Measurements from ENCODE around the gene NKAIN1. TPM values are rescaled to one million over a fixed set of nuclear protein-coding genes. Genes with fewer than 3 reads are reported as not detected.

NKAIN1 gene
- polyA plus RNA-seq, 1 donor: 2.7 TPM

DNA sequence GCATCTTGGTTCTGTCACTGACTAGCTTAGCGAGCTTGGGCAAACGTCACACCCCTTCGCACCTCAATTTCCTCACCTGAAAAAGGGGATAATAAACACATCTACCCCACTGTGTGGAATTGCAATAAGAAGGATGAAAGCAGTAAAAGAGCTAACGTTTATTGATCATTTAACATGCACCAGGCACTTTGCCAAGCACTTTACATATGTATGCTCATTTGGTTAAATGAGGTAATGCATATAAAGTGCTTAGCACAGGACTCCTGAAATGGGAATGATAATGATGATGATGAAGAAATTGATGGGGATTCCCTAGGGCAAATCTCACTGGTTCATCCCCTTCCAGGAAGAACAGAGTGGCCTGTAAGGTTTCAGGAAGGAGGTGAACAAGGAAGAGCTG is 4.8 kb downstream of the NKAIN1 start:
- Histone ChIP-seq H3K9me3 (ENCODE audit: control insufficient read depth, low read depth, low read length) (no peaks in the 10 kb centered on the region), H3K27me3 (ENCODE audit: control insufficient read depth, insufficient read depth, low read length) (peaks cover 29% of the 10 kb centered on the region), H3K4me1 (ENCODE audit: control insufficient read depth, insufficient read depth, low read length) (peaks cover 2% of the 10 kb centered on the region), H3K27ac (ENCODE audit: low read length) (no peak overlapping the region), H3K4me3 (ENCODE audit: low read length) (no peak overlapping the region), H3K36me3 (ENCODE audit: control insufficient read depth, insufficient read depth, low read length) (no peaks in the 10 kb centered on the region)
- WGBS (ENCODE audit: insufficient coverage, low lambda C conversion rate): 100% methylated on average over 2 of the region's 4 CpGs
- DNase-seq: no peak

DNA sequence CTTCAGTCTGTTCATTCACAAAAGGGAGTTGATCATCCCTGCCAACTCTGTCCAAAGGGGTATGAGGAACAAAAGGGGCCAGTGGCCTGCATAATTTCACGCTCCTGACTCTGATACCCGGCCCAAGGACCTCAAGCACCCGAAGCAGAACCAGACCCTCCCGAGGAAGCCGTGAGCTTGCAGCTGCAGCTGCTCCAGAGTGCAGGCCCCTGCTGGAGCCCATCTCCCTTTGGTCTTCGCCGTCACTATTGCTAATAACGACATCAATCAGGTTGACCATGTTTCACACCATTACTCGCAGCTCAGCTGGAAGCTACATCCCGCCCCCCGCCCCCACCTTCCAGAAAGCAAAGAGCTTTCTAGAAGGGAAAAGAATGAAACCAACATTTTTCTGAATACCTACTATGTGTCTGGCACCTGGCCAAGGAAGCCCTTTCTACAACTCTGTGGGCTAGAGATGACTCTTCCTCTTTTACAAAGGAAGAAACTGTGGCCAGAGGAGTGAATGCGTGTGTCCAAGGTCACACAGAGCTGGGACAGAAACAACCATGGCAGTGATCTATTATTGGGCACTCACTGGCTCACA is 5.5 kb downstream of the NKAIN1 start:
- DNase-seq: no peak

DNA sequence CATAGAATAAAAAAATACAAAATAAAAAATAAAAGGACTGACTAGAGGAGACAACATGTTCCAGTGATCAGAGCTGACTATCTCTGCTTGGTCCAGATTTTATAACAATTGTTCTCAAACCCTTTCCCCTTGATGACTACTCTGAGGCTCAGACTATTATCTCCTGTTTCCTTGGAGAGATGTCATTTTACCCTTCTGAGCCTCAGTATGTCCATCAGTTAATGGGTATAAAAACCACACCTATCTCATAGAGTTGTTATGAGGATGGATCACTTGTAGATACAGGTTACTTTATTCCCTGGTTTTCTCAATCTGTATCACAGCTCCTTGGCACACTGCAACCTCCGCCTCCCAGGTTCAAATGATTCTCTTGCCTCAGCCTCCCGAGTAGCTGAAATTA is 7.0 kb downstream of the NKAIN1 start:
- no peak for DNase-seq
- no peak overlapping the region for H3K4me3 ChIP-seq (ENCODE audit: low read length)
- no peaks in the 10 kb centered on the region for H3K9me3 ChIP-seq (ENCODE audit: control insufficient read depth, low read depth, low read length)
- WGBS (ENCODE audit: insufficient coverage, low lambda C conversion rate): 92% methylated on average over 2 of the region's 2 CpGs
- H3K27me3 ChIP-seq (ENCODE audit: control insufficient read depth, insufficient read depth, low read length): peaks cover 14% of the 10 kb centered on the region
- no peaks in the 10 kb centered on the region for H3K4me1 ChIP-seq (ENCODE audit: control insufficient read depth, insufficient read depth, low read length)
- no peak overlapping the region for H3K27ac ChIP-seq (ENCODE audit: low read length)
- no peaks in the 10 kb centered on the region for H3K36me3 ChIP-seq (ENCODE audit: control insufficient read depth, insufficient read depth, low read length)

More for the DNA sequence above, 5.5 kb downstream of the NKAIN1 start:
- Histone ChIP-seq H3K36me3 (ENCODE audit: control insufficient read depth, insufficient read depth, low read length) (no peaks in the 10 kb centered on the region), H3K27ac (ENCODE audit: low read length) (no peak overlapping the region), H3K4me3 (ENCODE audit: low read length) (no peak overlapping the region), H3K27me3 (ENCODE audit: control insufficient read depth, insufficient read depth, low read length) (peaks cover 28% of the 10 kb centered on the region), H3K4me1 (ENCODE audit: control insufficient read depth, insufficient read depth, low read length) (peaks cover 2% of the 10 kb centered on the region), H3K9me3 (ENCODE audit: control insufficient read depth, low read depth, low read length) (no peaks in the 10 kb centered on the region)
- no CpG with 5 or more reads among the region's 12 CpGs for WGBS (ENCODE audit: insufficient coverage, low lambda C conversion rate)

DNA sequence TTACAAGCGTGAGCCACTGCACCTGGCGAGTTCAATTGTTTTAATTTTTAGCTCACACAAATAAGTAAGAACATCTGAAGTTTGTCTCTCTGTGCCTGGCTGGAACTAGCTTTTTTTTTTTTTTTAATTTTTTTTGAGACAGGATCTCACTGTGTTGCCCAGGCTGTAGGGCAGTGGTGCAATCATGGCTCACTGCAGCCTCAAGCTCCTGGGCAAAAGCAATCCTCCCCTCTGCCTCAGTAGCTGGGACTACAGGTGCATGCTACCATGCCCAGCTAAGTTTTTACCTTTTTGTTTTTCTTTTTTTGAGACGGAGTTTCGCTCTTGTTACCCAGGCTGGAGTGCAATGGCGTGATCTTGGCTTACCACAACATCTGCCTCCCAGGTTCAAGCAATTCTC is 7.9 kb downstream of the NKAIN1 start:
- no peaks in the 10 kb centered on the region for H3K9me3 ChIP-seq (ENCODE audit: control insufficient read depth, low read depth, low read length)
- whole genome bisulfite sequencing (ENCODE audit: insufficient coverage, low lambda C conversion rate): no CpG with 5 or more reads among the region's 5 CpGs

DNA sequence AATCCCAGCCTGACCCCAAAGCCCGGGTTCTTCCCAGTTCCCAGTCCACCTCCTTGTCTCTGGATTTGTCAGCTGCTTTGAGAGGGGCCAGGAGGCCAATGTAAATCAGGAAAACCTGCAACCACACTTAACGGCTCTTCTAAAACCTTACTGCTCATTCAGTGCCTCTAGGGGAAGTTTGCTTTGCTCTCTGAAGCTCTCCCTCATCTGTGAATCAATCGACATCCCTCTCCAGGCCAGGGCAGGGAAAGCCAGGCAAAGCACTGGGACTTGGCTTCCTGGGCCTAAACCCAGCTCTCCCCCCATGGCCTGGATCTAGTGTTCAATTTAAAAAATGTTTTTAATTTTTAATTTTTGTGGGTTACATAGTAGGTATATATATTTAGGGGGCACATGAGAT is 9.3 kb downstream of the NKAIN1 start:
- H3K9me3 ChIP-seq (ENCODE audit: control insufficient read depth, low read depth, low read length): no peaks in the 10 kb centered on the region
- no peaks in the 10 kb centered on the region for H3K27me3 ChIP-seq (ENCODE audit: control insufficient read depth, insufficient read depth, low read length)
- no peak for DNase-seq
- no peaks in the 10 kb centered on the region for H3K4me1 ChIP-seq (ENCODE audit: control insufficient read depth, insufficient read depth, low read length)
- no CpG with 5 or more reads among the region's 3 CpGs for WGBS (ENCODE audit: insufficient coverage, low lambda C conversion rate)
- no peaks in the 10 kb centered on the region for H3K36me3 ChIP-seq (ENCODE audit: control insufficient read depth, insufficient read depth, low read length)
- H3K4me3 ChIP-seq (ENCODE audit: low read length): no peak overlapping the region
- no peak overlapping the region for H3K27ac ChIP-seq (ENCODE audit: low read length)

More for the DNA sequence above, 7.9 kb downstream of the NKAIN1 start:
- Histone ChIP-seq H3K27me3 (ENCODE audit: control insufficient read depth, insufficient read depth, low read length) (peaks cover 7% of the 10 kb centered on the region), H3K4me3 (ENCODE audit: low read length) (no peak overlapping the region), H3K4me1 (ENCODE audit: control insufficient read depth, insufficient read depth, low read length) (no peaks in the 10 kb centered on the region), H3K27ac (ENCODE audit: low read length) (no peak overlapping the region), H3K36me3 (ENCODE audit: control insufficient read depth, insufficient read depth, low read length) (no peaks in the 10 kb centered on the region)
- no peak for DNase-seq

DNA sequence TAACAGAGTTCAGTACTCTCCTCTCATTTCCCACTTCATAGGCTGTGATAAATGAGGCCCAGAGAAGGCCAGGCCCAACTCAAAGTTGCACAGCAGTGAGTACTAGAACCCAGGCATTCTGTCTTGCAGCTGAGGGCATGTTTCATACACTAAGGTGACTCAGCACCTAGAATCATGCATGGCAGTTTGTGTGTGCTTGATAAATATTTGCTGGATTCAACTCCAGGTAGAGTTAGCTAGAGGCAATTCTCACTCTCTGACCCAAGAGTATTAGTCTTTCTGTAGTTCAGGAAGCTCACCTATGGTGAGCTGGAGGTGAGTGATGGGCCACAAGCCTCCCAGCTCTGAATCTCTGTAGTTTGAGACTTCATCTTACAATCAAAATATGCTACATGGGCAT is 10.7 kb downstream of the NKAIN1 start:
- Histone ChIP-seq H3K4me3 (ENCODE audit: low read length) (no peak overlapping the region), H3K4me1 (ENCODE audit: control insufficient read depth, insufficient read depth, low read length) (peaks cover 7% of the 10 kb centered on the region), H3K36me3 (ENCODE audit: control insufficient read depth, insufficient read depth, low read length) (no peaks in the 10 kb centered on the region), H3K27ac (ENCODE audit: low read length) (no peak overlapping the region), H3K27me3 (ENCODE audit: control insufficient read depth, insufficient read depth, low read length) (no peaks in the 10 kb centered on the region), H3K9me3 (ENCODE audit: control insufficient read depth, low read depth, low read length) (no peaks in the 10 kb centered on the region)
- no peak for DNase-seq

DNA sequence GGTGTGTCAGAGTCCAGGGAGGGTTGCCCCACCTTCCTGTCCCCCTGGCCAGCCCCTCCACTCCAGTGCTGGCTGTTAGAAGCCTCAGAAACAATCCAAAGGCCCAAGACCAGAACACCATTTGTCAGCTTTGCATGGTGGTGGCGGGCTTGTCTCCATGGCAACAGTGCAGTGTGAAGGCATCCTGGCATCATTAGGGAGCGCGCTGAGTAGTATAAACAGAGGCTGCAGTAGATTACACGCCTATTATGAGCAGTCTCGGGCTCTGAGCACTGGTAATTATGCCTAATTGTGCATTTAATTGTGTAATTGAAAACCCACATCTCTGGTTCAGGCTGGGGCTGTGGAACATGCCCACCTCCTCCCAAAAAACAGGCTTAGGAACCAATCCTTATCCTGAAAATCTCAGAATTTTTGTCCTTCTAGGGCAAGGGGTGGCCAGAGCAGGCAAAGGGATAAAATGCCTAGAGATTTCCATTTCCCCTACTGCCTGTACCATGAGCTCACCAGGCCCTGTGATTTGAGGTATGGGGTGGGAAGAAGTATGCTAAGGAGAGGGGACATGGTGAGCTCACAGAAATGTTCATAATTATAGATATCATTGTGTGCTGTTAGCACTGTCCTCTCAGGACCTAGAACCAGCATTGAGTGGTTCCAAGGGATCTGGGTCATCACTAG is 11.7 kb downstream of the NKAIN1 start:
- no peak overlapping the region for H3K4me3 ChIP-seq (ENCODE audit: low read length)
- H3K36me3 ChIP-seq (ENCODE audit: control insufficient read depth, insufficient read depth, low read length): no peaks in the 10 kb centered on the region
- no peaks in the 10 kb centered on the region for H3K9me3 ChIP-seq (ENCODE audit: control insufficient read depth, low read depth, low read length)
- no peaks in the 10 kb centered on the region for H3K27me3 ChIP-seq (ENCODE audit: control insufficient read depth, insufficient read depth, low read length)
- no peak overlapping the region for H3K27ac ChIP-seq (ENCODE audit: low read length)
- no CpG with 5 or more reads among the region's 5 CpGs for WGBS (ENCODE audit: insufficient coverage, low lambda C conversion rate)
- peaks cover 7% of the 10 kb centered on the region for H3K4me1 ChIP-seq (ENCODE audit: control insufficient read depth, insufficient read depth, low read length)
- no peak for DNase-seq

DNA sequence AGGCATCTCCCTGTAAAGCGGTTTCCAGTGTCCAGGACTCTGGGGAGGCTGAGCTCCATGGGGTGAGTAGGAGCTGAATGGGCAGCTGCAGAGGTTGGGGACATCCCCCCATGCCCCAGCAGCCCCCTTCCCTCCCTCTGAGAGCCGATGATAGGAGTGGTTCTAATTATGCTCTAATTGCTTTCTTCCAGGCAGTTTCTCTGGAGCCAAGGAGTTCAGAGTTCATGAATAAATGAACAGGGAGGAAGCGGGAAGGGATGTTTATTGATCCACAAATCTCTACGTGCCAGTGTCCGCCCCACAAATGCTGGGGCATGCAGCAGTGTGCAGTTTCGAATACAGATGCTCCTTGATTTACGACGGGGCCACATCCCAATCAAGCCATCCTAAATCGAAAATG is 15.6 kb downstream of the NKAIN1 start:
- no peaks in the 10 kb centered on the region for H3K27me3 ChIP-seq (ENCODE audit: control insufficient read depth, insufficient read depth, low read length)
- peak in 1 of 2 donors; percentile 65 for DNase-seq
- H3K36me3 ChIP-seq (ENCODE audit: control insufficient read depth, insufficient read depth, low read length): no peaks in the 10 kb centered on the region
- WGBS (ENCODE audit: insufficient coverage, low lambda C conversion rate): no CpG with 5 or more reads among the region's 9 CpGs
- no peaks in the 10 kb centered on the region for H3K9me3 ChIP-seq (ENCODE audit: control insufficient read depth, low read depth, low read length)
- peaks cover 7% of the 10 kb centered on the region for H3K4me1 ChIP-seq (ENCODE audit: control insufficient read depth, insufficient read depth, low read length)
- no peak overlapping the region for H3K27ac ChIP-seq (ENCODE audit: low read length)
- H3K4me3 ChIP-seq (ENCODE audit: low read length): no peak overlapping the region

DNA sequence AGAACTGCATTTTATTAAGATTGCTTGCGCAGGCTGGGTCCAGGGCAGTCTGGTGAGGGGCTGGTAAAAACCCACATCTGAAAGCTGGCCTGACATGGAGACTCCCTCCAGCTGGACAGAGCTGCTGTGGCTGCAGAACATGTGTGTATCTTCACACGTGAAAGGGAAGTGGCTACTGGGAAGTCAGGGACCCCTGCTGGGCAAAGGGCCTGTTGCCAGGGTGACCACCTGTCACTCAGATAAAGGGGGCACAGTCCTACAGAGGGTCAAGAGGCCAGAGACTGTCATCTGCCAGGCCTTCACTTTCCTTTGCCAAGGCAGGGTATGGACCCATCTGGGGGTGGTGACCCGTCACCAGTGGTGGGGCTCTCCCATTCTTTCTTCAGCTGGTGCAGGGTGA is 17.5 kb downstream of the NKAIN1 start:
- no peak overlapping the region for H3K27ac ChIP-seq (ENCODE audit: low read length)
- no CpG with 5 or more reads among the region's 3 CpGs for WGBS (ENCODE audit: insufficient coverage, low lambda C conversion rate)
- no peaks in the 10 kb centered on the region for H3K27me3 ChIP-seq (ENCODE audit: control insufficient read depth, insufficient read depth, low read length)
- DNase-seq: no peak
- H3K36me3 ChIP-seq (ENCODE audit: control insufficient read depth, insufficient read depth, low read length): no peaks in the 10 kb centered on the region
- H3K4me1 ChIP-seq (ENCODE audit: control insufficient read depth, insufficient read depth, low read length): peaks cover 7% of the 10 kb centered on the region
- H3K9me3 ChIP-seq (ENCODE audit: control insufficient read depth, low read depth, low read length): no peaks in the 10 kb centered on the region
- no peak overlapping the region for H3K4me3 ChIP-seq (ENCODE audit: low read length)

DNA sequence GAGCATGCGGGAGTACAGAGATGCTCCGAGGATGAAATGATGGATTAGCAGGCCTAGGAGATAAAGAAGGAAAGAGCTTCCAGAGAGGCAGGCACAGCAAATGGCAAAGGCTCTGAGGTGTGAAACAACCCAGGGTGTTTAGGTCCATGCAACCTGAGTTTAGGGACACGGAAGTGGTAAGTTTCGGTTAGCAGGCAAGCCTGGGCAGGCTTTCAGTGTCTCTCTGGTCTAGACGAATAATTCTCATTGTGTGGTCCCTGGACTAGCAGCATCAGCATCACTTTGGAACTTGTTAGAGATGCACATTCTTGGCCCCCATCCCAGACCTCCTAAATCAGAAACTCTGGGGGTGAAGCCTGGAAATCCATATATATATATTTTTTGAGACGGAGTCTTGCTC is 18.6 kb downstream of the NKAIN1 start:
- no peak for DNase-seq
- no peaks in the 10 kb centered on the region for H3K27me3 ChIP-seq (ENCODE audit: control insufficient read depth, insufficient read depth, low read length)
- H3K4me1 ChIP-seq (ENCODE audit: control insufficient read depth, insufficient read depth, low read length): peaks cover 7% of the 10 kb centered on the region
- H3K9me3 ChIP-seq (ENCODE audit: control insufficient read depth, low read depth, low read length): no peaks in the 10 kb centered on the region
- H3K36me3 ChIP-seq (ENCODE audit: control insufficient read depth, insufficient read depth, low read length): no peaks in the 10 kb centered on the region
- H3K4me3 ChIP-seq (ENCODE audit: low read length): no peak overlapping the region
- 60% methylated on average over 1 of the region's 6 CpGs for WGBS (ENCODE audit: insufficient coverage, low lambda C conversion rate)
- H3K27ac ChIP-seq (ENCODE audit: low read length): no peak overlapping the region

DNA sequence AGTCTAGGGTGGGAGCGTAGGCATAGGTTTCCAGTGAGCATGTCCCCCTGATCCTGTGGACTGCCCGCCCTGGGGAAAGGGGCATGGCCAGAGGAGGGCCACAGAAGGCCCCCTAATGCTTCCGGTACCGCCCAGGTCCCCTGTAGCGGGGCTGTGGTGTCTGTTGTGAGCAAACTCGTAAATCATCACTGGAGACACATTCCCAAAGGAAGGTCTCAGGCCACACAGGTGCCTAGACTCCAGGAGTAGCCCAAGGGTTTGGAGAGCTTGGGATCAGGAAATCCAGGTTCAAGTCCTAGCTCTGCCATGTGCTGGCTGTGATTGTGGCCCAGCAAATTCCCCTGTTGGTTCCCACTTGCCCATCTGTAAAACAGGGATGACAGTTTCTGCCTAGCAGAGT is 20.2 kb downstream of the NKAIN1 start:
- Histone ChIP-seq H3K4me3 (ENCODE audit: low read length) (no peak overlapping the region), H3K36me3 (ENCODE audit: control insufficient read depth, insufficient read depth, low read length) (no peaks in the 10 kb centered on the region), H3K27ac (ENCODE audit: low read length) (no peak overlapping the region), H3K9me3 (ENCODE audit: control insufficient read depth, low read depth, low read length) (no peaks in the 10 kb centered on the region), H3K27me3 (ENCODE audit: control insufficient read depth, insufficient read depth, low read length) (no peaks in the 10 kb centered on the region), H3K4me1 (ENCODE audit: control insufficient read depth, insufficient read depth, low read length) (peaks cover 9% of the 10 kb centered on the region)
- WGBS (ENCODE audit: insufficient coverage, low lambda C conversion rate): no CpG with 5 or more reads among the region's 6 CpGs
- DNase-seq: no peak
